Mesothelial cell of epicardium (in vitro differentiated cells): ENCODE data around the gene ZNF324. TPM values are rescaled to one million over a fixed set of nuclear protein-coding genes. Genes with fewer than 3 reads are reported as not detected.

Experiments used
- DNase-seq, 2 experiments: peaks; one replicate each; pipeline ENCODE4 v3.0.0; 2021; ENCODE audit warnings: low spot score in 2 of 2; ENCODE audit not compliant: unreplicated experiment in 2 of 2
- H3K27ac Mint-ChIP-seq: 2 replicates; pipeline ENCODE4 v1.8.0; 2021; ENCODE audit warnings: mixed read lengths
- H3K27me3 Mint-ChIP-seq: 2 replicates; pipeline ENCODE4 v1.8.0; 2021; ENCODE audit warnings: low read depth, mixed read lengths
- H3K36me3 Mint-ChIP-seq: 2 replicates; pipeline ENCODE4 v1.8.0; 2021; ENCODE audit warnings: mixed read lengths
- H3K4me1 Mint-ChIP-seq: 2 replicates; pipeline ENCODE4 v1.8.0; 2021; ENCODE audit warnings: mixed read lengths
- H3K4me3 Mint-ChIP-seq: 2 replicates; pipeline ENCODE4 v1.8.0; 2021; ENCODE audit warnings: mild to moderate bottlenecking, moderate library complexity, mixed read lengths
- H3K9me3 Mint-ChIP-seq: 2 replicates; pipeline ENCODE4 v1.8.0; 2021; ENCODE audit warnings: mixed read lengths
- CTCF ChIP-seq: fragments of 200-600 bp; sonication (generic); IDR thresholded peaks from one replicate; pipeline ENCODE4 v1.5.0; 2021; ENCODE audit warnings: antibody characterized with exemption; ENCODE audit not compliant: unreplicated experiment
- total RNA-seq: library from RNA; stranded (reverse); gene quantifications from 3 replicates; pipeline ENCODE4 v1.2.1, GENCODE V29; 2021

ZNF324 gene
- total RNA-seq, 1 donor from 2014 or later = 13.4 TPM

- H3K27ac Mint-ChIP-seq = peak overlapping the region; percentile 60
These were observed 48.4 kb downstream of the ZNF324 start for GRCh38 chr19:58515259-58515658.

GRCh38 chr19:58516246-58516836 lies 49.5 kb downstream of the ZNF324 start:
- peak overlapping the region; percentile 60 for H3K27ac Mint-ChIP-seq
- TF ChIP-seq CTCF = no peak
- no peak for DNase-seq
- peaks cover 41% of the 10 kb centered on the region for H3K4me1 Mint-ChIP-seq
- no peaks in the 10 kb centered on the region for H3K9me3 Mint-ChIP-seq
- no peaks in the 10 kb centered on the region for H3K36me3 Mint-ChIP-seq
- no peaks in the 10 kb centered on the region for H3K27me3 Mint-ChIP-seq
- peak overlapping the region; percentile 48 for H3K4me3 Mint-ChIP-seq

More at GRCh38 chr19:58515259-58515658, 48.4 kb downstream of the ZNF324 start:
- Mint-ChIP-seq H3K9me3 (no peaks in the 10 kb centered on the region), H3K36me3 (no peaks in the 10 kb centered on the region), H3K27me3 (no peaks in the 10 kb centered on the region), H3K4me3 (peak overlapping the region; percentile 71), H3K4me1 (peaks cover 37% of the 10 kb centered on the region)
- no peak for DNase-seq
- no peak for TF ChIP-seq CTCF

- no peaks in the 10 kb centered on the region for H3K27me3 Mint-ChIP-seq
- peaks cover 41% of the 10 kb centered on the region for H3K4me1 Mint-ChIP-seq
- TF ChIP-seq CTCF = no peak
- H3K36me3 Mint-ChIP-seq = no peaks in the 10 kb centered on the region
- peak overlapping the region; percentile 37 for H3K4me3 Mint-ChIP-seq
- DNase-seq = no peak
- no peak overlapping the region for H3K27ac Mint-ChIP-seq
- H3K9me3 Mint-ChIP-seq = no peaks in the 10 kb centered on the region
These were observed 50.3 kb downstream of the ZNF324 start for GRCh38 chr19:58516964-58517833.

GRCh38 chr19:58518256-58519086 lies 51.6 kb downstream of the ZNF324 start:
- H3K27ac Mint-ChIP-seq = peak overlapping the region; percentile 99
- DNase-seq = no peak
- H3K4me1 Mint-ChIP-seq = peaks cover 41% of the 10 kb centered on the region
- H3K27me3 Mint-ChIP-seq = no peaks in the 10 kb centered on the region
- H3K4me3 Mint-ChIP-seq = peak overlapping the region; percentile 92
- no peaks in the 10 kb centered on the region for H3K36me3 Mint-ChIP-seq
- no peak for TF ChIP-seq CTCF
- H3K9me3 Mint-ChIP-seq = no peaks in the 10 kb centered on the region

- no peak for TF ChIP-seq CTCF
- peak overlapping the region; percentile 92 for H3K4me3 Mint-ChIP-seq
These were observed 52.1 kb downstream of the ZNF324 start for GRCh38 chr19:58519087-58519354.

More at GRCh38 chr19:58519087-58519354, 52.1 kb downstream of the ZNF324 start:
- H3K27me3 Mint-ChIP-seq = no peaks in the 10 kb centered on the region
- H3K4me1 Mint-ChIP-seq = peaks cover 40% of the 10 kb centered on the region
- DNase-seq = peak; percentile 55 to 81
- H3K36me3 Mint-ChIP-seq = no peaks in the 10 kb centered on the region
- peak overlapping the region; percentile 99 for H3K27ac Mint-ChIP-seq
- no peaks in the 10 kb centered on the region for H3K9me3 Mint-ChIP-seq
